ENCODE measurements around the gene SVIL.

GRCh38 chr10:29486433-29486832, 148.3 kb downstream of the SVIL start:
- no peak for TF ChIP-seq CTCF (optimal IDR thresholded peaks at IDR 0.05 in 1 of 3, IDR thresholded peaks at IDR 0.05 in 1 of 3, conservative IDR thresholded peaks at IDR 0.05 in 1 of 3; ENCODE audit: extremely low read depth in 1 of 3, insufficient read depth in 2 of 3, low read length in 3 of 3)
- no peak for TF ChIP-seq EZH2 (IDR thresholded peaks at IDR 0.05; ENCODE audit: low read length)

All from keratinocyte (primary cell).